ENCODE results near the gene UBAC2. TPM values are rescaled to one million over a fixed set of nuclear protein-coding genes. Genes with fewer than 3 reads are reported as not detected.
A peak's percentile ranks its signal among the peaks of the same experiment; 100 is the strongest.

Gene UBAC2
- total and polyA plus RNA-seq, 2 donors (not counting 3 experiments of a cell fraction or from before 2014, with no cell fraction given) = 45.7 to 54.4 TPM

DNA sequence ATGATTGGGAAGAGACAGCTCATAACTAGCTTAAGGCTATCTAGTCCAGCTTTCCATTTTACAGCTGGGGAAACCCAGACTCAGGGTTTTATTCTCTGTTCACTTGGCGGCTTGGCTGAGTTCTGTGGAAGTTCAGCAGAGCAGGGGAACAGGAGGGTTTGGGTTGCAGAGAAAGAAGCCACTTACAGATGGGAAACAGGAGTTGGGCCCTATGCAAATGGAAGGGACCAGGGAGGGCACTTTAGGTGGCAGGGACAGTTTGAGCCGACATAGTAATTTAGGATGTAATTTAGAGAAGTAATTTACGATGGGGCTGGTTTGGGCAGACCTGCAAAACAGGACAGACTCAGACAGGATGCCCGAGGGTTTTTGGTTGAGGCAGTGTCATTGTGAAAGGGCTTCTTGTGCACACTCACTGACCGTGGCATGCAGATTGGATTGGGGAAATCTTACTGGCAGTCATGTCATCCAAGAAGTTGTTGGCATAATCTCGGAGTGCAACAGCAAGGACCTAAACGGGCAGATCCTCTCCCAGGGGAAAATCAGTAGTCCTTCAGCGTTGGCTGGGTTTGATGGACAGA lies 153.8 kb downstream of the UBAC2 start:
- ChIA-PET CTCF (no interaction called here), POLR2A (no interaction called here)
- intact Hi-C loops (cut with micrococcal nuclease) (no loop called here), dilution Hi-C loops (cut with MboI; ENCODE audit: extremely low pct_ligation_motif_present, low sequenced_read_pairs) (no loop called here)
- Histone ChIP-seq H3K9ac (replicated peaks; ENCODE audit: extremely low read depth, insufficient read depth, low read length) (no peak overlapping the region), H3K27me3 (ENCODE audit: control insufficient read depth in 2 of 2, insufficient read depth in 2 of 2, low read length in 2 of 2) (no peaks in the 10 kb centered on the region), H3K4me2 (ENCODE audit: insufficient read depth, low read length) (no peak overlapping the region), H3K4me3 (replicated peaks in 1 of 3; ENCODE audit: insufficient read depth in 1 of 3, low read depth in 1 of 3, low read length in 3 of 3) (no peak overlapping the region), H3K4me1 (ENCODE audit: control insufficient read depth, extremely low read depth, insufficient read depth, low read length) (peaks cover 24% of the 10 kb centered on the region), H3K36me3 (ENCODE audit: control insufficient read depth in 2 of 2, extremely low read depth in 1 of 2, insufficient read depth in 2 of 2, low read length in 2 of 2) (peaks cover 0 to 4% of the 10 kb centered on the region in 2 experiments), H4K20me1 (replicated peaks; ENCODE audit: control insufficient read depth, extremely low read depth, insufficient read depth, low read length) (no peaks in the 10 kb centered on the region), H3K9me1 (replicated peaks; ENCODE audit: control insufficient read depth, extremely low read depth, insufficient read depth, low read length) (no peaks in the 10 kb centered on the region), H3K27ac (ENCODE audit: insufficient read depth, low read depth, low read length) (no peak overlapping the region), H2AFZ (ENCODE audit: low read depth, low read length) (no peak overlapping the region), H3K9me3 (replicated peaks; ENCODE audit: control insufficient read depth, insufficient read depth, low read length) (no peaks in the 10 kb centered on the region), H3K79me2 (ENCODE audit: control insufficient read depth, insufficient read depth, low read length) (no peaks in the 10 kb centered on the region)
- BruUV-seq (replicated peaks) = no TSS peak
- DNase-seq (ENCODE audit: low read depth, low spot score) (no peak), FAIRE-seq (no peak)
- TF ChIP-seq, protein P1, sequence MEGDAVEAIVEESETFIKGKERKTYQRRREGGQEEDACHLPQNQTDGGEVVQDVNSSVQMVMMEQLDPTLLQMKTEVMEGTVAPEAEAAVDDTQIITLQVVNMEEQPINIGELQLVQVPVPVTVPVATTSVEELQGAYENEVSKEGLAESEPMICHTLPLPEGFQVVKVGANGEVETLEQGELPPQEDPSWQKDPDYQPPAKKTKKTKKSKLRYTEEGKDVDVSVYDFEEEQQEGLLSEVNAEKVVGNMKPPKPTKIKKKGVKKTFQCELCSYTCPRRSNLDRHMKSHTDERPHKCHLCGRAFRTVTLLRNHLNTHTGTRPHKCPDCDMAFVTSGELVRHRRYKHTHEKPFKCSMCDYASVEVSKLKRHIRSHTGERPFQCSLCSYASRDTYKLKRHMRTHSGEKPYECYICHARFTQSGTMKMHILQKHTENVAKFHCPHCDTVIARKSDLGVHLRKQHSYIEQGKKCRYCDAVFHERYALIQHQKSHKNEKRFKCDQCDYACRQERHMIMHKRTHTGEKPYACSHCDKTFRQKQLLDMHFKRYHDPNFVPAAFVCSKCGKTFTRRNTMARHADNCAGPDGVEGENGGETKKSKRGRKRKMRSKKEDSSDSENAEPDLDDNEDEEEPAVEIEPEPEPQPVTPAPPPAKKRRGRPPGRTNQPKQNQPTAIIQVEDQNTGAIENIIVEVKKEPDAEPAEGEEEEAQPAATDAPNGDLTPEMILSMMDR (IDR thresholded peaks at IDR 0.05; ENCODE audit: extremely low read depth in 1 of 2, insufficient read depth in 1 of 2, low read depth in 1 of 2, low read length in 2 of 2) = no peak

DNA sequence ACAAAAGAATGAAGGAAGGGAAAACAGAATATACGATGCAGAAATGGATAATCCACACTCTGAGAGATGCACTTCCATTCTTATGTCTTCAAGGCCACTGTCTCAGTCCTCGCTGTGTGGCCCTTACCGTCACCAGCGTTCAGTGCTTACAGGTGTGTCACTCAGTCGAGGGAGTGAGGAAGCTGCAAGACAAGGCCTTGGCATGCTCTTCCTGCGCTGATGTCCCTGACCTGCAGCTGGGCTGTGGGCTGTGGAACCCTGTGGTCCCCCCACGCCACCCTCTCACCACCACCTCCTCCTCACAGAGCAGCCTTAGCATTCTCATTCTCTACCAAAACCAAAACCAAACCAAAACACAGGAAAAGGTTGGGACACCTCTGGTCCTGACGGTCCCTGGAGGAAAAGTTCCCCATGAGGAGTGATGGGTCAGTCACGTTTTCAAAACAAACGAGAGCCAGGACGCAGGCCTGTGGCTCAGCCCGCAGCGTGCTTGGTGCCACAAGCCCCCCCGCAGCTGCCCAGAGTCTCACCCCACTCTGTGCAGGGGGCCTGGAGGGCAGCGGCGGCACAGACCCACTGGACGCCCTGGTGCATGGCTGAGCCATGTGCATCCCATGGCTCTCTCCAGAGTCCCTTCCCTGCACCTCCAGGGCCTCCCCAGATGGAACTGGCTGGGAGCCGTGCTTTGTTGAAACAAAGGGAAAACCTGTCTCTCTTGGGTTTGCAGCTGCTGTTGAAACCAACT lies 154.8 kb downstream of the UBAC2 start:
- Histone ChIP-seq H3K4me3 (replicated peaks in 1 of 3; ENCODE audit: insufficient read depth in 1 of 3, low read depth in 1 of 3, low read length in 3 of 3) (peak overlapping the region in 1 of 3 experiments; percentile 15), H3K4me1 (ENCODE audit: control insufficient read depth, extremely low read depth, insufficient read depth, low read length) (peaks cover 24% of the 10 kb centered on the region), H3K27ac (ENCODE audit: insufficient read depth, low read depth, low read length) (peak overlapping the region; percentile 97), H3K79me2 (ENCODE audit: control insufficient read depth, insufficient read depth, low read length) (no peaks in the 10 kb centered on the region), H3K9me3 (replicated peaks; ENCODE audit: control insufficient read depth, insufficient read depth, low read length) (no peaks in the 10 kb centered on the region), H3K36me3 (ENCODE audit: control insufficient read depth in 2 of 2, extremely low read depth in 1 of 2, insufficient read depth in 2 of 2, low read length in 2 of 2) (peaks cover 0 to 4% of the 10 kb centered on the region in 2 experiments), H2AFZ (ENCODE audit: low read depth, low read length) (no peak overlapping the region), H3K9me1 (replicated peaks; ENCODE audit: control insufficient read depth, extremely low read depth, insufficient read depth, low read length) (no peaks in the 10 kb centered on the region), H3K4me2 (ENCODE audit: insufficient read depth, low read length) (peak overlapping the region; percentile 69), H3K27me3 (ENCODE audit: control insufficient read depth in 2 of 2, insufficient read depth in 2 of 2, low read length in 2 of 2) (no peaks in the 10 kb centered on the region), H3K9ac (replicated peaks; ENCODE audit: extremely low read depth, insufficient read depth, low read length) (peak overlapping the region; percentile 86), H4K20me1 (replicated peaks; ENCODE audit: control insufficient read depth, extremely low read depth, insufficient read depth, low read length) (no peaks in the 10 kb centered on the region)
- DNase-seq (ENCODE audit: low read depth, low spot score) = no peak
- TF ChIP-seq, protein P2, sequence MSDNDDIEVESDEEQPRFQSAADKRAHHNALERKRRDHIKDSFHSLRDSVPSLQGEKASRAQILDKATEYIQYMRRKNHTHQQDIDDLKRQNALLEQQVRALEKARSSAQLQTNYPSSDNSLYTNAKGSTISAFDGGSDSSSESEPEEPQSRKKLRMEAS (IDR thresholded peaks at IDR 0.05; ENCODE audit: insufficient read depth, insufficient read length) = no peak
- TF ChIP-seq POLR2AphosphoS5 (IDR thresholded peaks at IDR 0.05; ENCODE audit: insufficient read depth, low read depth, low read length) (no peak), EZH2 (IDR thresholded peaks at IDR 0.05; ENCODE audit: borderline replicate concordance, low read depth, low read length, severe bottlenecking) (no peak), GATA2 (IDR thresholded peaks at IDR 0.05; ENCODE audit: insufficient read depth, insufficient read length, low read depth, low read length) (no peak), POLR2A (IDR thresholded peaks at IDR 0.05; ENCODE audit: low read depth, low read length) (no peak), FOS (IDR thresholded peaks at IDR 0.05; ENCODE audit: borderline replicate concordance, insufficient read depth, low read length) (no peak)
- CTCF ChIA-PET = interaction anchor here (1.3 to 2.0 kb wide), 2 partner anchors 10 to 86 kb away, joined by 3 to 15 read pairs; no protein-coding TSS in a partner anchor
- POLR2A ChIA-PET = no interaction called here
- no peak for FAIRE-seq
- dilution Hi-C loops (cut with MboI; ENCODE audit: extremely low pct_ligation_motif_present, low sequenced_read_pairs) = no loop called here
- intact Hi-C loops (cut with micrococcal nuclease) = loop anchor here (1.0 to 2.0 kb wide), 2 partner anchors 34 to 87 kb away; no protein-coding TSS in a partner anchor
- no TSS peak for BruUV-seq (replicated peaks)
